ENCODE measurements around the gene TEX264. TPM values are rescaled to one million over a fixed set of nuclear protein-coding genes. Genes with fewer than 3 reads are reported as not detected.

TEX264 gene
- total and polyA plus RNA-seq, 9 donors: 27.1 to 88.8 (median 40.2) TPM

GRCh38 chr3:51747840-51748239, 76.8 kb downstream of the TEX264 start:
- no peak for DNase-seq
- H3K36me3 ChIP-seq: no peaks in the 10 kb centered on the region
- no peak overlapping the region for H3K4me3 ChIP-seq

GRCh38 chr3:51748327-51748726, 77.3 kb downstream of the TEX264 start:
- intact Hi-C loops (cut with DNase I): no loop called here
- Histone ChIP-seq H3K4me1 (ENCODE audit: insufficient read depth) (no peaks in the 10 kb centered on the region), H3K9me3 (no peaks in the 10 kb centered on the region), H3K27me3 (no peaks in the 10 kb centered on the region), H3K36me3 (no peaks in the 10 kb centered on the region), H3K27ac (no peak overlapping the region), H3K4me3 (no peak overlapping the region)
- DNase-seq: no peak
- 36 to 53% (median 42%) methylated on average over 1 of the region's 1 CpG for WGBS, 3 donors
- TF ChIP-seq CTCF (IDR thresholded peaks at IDR 0.05) (no peak), POLR2A (IDR thresholded peaks at IDR 0.05) (no peak), EP300 (IDR thresholded peaks at IDR 0.05) (no peak)

More at GRCh38 chr3:51747840-51748239, 76.8 kb downstream of the TEX264 start:
- H3K4me1 ChIP-seq (ENCODE audit: insufficient read depth): no peaks in the 10 kb centered on the region
- H3K27ac ChIP-seq: no peak overlapping the region
- intact Hi-C loops (cut with DNase I): no loop called here
- H3K9me3 ChIP-seq: no peaks in the 10 kb centered on the region
- TF ChIP-seq POLR2A (IDR thresholded peaks at IDR 0.05): no peak
- no peak for TF ChIP-seq EP300 (IDR thresholded peaks at IDR 0.05)
- TF ChIP-seq CTCF (IDR thresholded peaks at IDR 0.05): no peak
- H3K27me3 ChIP-seq: no peaks in the 10 kb centered on the region

- intact Hi-C loops (cut with DNase I): no loop called here
- TF ChIP-seq POLR2A (IDR thresholded peaks at IDR 0.05) (no peak), EP300 (IDR thresholded peaks at IDR 0.05) (no peak), CTCF (IDR thresholded peaks at IDR 0.05) (no peak)
- H3K36me3 ChIP-seq: no peaks in the 10 kb centered on the region
- H3K4me1 ChIP-seq (ENCODE audit: insufficient read depth): no peaks in the 10 kb centered on the region
- H3K4me3 ChIP-seq: no peak overlapping the region
- H3K27ac ChIP-seq: no peak overlapping the region
- no peak for DNase-seq
- no peaks in the 10 kb centered on the region for H3K27me3 ChIP-seq
- 90 to 97% (median 93%) methylated on average over 1 of the region's 1 CpG for WGBS, 3 donors
- H3K9me3 ChIP-seq: no peaks in the 10 kb centered on the region
Measured at GRCh38 chr3:51750878-51751277, 79.8 kb downstream of the TEX264 start.

- no peak overlapping the region for H3K27ac ChIP-seq
- H3K36me3 ChIP-seq: no peaks in the 10 kb centered on the region
- TF ChIP-seq POLR2A (IDR thresholded peaks at IDR 0.05) (no peak), CTCF (IDR thresholded peaks at IDR 0.05) (no peak)
- H3K9me3 ChIP-seq: no peaks in the 10 kb centered on the region
- H3K27me3 ChIP-seq: no peaks in the 10 kb centered on the region
- no peak for DNase-seq
- intact Hi-C loops (cut with DNase I): no loop called here
- no peak overlapping the region for H3K4me3 ChIP-seq
- no peaks in the 10 kb centered on the region for H3K4me1 ChIP-seq (ENCODE audit: insufficient read depth)
- 84 to 93% (median 87%) methylated on average over 2 of the region's 2 CpGs for WGBS, 3 donors
Measured at GRCh38 chr3:51751287-51751686, 80.2 kb downstream of the TEX264 start.

Small RNAs within 50 kb of the gene (small RNA-seq; reads per million reads assigned to genes)
- gene RNA5SP132: 864 reads per million, percentile 96 among the genes with 10 or more reads in this experiment

Other genes with a start within 250 kb of the TEX264 start
- 10 to 100 TPM; 12.9 to 22.5 (median 18.3) TPM for gene DCAF1, start 171.2 kb upstream of the TEX264 start, total RNA-seq
- 10 to 100 TPM in 1 of 2 donors, 1 to 10 TPM in 1; 9.9 to 20.8 TPM for gene DCAF1, start 171.2 kb upstream of the TEX264 start, polyA plus RNA-seq
- 10 to 100 TPM; 11.7 to 32.5 (median 24.5) TPM for gene RAD54L2, start 132.5 kb upstream of the TEX264 start, total RNA-seq
- 1 to 10 TPM; 5.8 to 7.1 TPM for gene RAD54L2, start 132.5 kb upstream of the TEX264 start, polyA plus RNA-seq
- under 1 TPM in 4 of 7 donors, not detected in 3; 0.25 to 0.47 (median 0.34) TPM for gene GRM2, start 35.8 kb downstream of the TEX264 start, total RNA-seq
- gene GRM2, start 35.8 kb downstream of the TEX264 start, polyA plus RNA-seq: under 1 TPM; 0.10 to 0.24 TPM
- not detected for gene IQCF6, start 108.0 kb downstream of the TEX264 start, total RNA-seq
- not detected for gene IQCF6, start 108.0 kb downstream of the TEX264 start, polyA plus RNA-seq
- gene IQCF2, start 190.4 kb downstream of the TEX264 start, total RNA-seq: not detected
- gene IQCF2, start 190.4 kb downstream of the TEX264 start, polyA plus RNA-seq: not detected
- not detected for gene IQCF5, start 204.3 kb downstream of the TEX264 start, total RNA-seq
- not detected for gene IQCF5, start 204.3 kb downstream of the TEX264 start, polyA plus RNA-seq
- gene IQCF1, start 232.1 kb downstream of the TEX264 start, total RNA-seq: under 1 TPM in 1 of 7 donors, not detected in 6; 0.62 TPM
- not detected for gene IQCF1, start 232.1 kb downstream of the TEX264 start, polyA plus RNA-seq